HG03571 (cell line): ENCODE results near the gene NPPA.

Source experiments
- ATAC-seq: cut with Tn5 transposase; IDR thresholded peaks from one replicate; pipeline ENCODE4 v1.9.1; 2021; ENCODE audit not compliant: unreplicated experiment

NPPA gene

DNA sequence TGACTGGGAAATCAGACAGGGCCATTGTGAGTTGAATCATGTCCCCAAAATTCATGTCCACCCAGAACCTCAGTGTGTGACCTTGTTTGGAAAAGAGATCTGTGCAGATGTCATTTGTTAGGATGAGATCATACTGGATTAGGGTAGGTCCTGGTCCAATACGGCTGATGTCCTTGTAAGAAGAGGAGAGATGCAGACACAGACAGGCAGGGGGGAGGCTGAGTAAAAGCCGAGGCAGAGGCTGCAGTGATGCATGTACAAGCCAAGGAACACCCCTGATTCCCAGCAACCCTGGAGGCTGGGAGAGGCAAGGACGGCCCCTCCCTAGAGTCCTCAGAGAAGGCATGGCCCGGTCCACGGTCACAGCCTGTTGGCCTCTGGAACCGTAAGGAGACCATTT lies 27.0 kb upstream of the NPPA start:
- no peak for ATAC-seq

DNA sequence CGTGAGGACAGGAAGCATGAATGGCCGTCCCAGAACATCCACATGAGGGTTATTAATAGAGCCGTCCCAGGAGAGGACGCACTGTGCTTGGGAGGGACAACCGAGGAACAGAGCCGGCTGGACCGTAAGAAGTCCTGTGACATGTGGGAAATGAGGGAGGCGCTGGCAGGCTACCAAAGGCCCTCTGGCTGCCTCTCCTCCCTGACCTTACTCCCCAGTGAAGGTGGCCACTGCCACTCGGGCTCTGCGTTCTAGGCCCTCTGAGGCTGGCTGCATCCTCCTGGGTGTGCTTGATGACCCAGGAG lies 26.6 kb upstream of the NPPA start:
- no peak for ATAC-seq

DNA sequence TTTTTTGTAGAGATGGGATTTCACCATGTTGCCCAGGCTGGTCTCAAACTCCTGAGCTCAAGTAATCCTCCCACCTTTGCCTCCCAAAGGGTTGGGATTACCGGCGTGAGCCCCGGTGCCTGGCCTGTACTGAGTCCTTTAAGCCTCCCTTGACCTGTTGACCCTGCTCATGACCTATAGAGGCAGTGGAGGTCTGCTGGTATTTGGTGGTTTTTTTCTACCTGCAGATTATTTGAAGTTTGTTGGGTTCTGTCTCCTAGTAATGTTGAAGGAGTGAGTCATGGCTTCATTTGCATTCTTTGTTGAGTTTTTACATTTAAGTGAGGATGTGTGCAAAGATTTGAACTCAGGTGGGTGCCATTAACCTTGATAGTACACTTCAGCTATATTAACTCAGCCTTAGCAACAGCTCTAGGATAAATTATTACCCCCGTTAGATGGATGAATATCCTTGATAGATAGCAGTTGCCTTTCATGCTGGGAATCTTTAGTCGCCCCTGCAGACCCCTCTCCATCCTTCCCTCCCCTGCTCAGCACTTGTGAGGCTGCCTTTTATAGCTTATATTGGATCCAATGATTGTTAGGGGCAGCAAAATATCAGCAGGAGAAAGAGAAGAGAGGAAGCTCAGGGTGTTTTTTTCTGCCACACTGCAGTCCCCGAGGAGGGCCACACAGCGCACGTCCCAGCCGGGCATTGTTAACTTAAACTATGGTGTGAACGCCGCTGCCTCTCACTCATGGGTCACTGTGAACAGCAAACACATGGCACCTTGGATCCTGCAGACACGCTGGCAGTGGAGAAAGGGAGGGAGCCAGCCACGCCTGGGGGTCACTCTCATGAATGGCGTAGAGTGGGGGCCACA lies 26.0 kb upstream of the NPPA start:
- no peak for ATAC-seq

DNA sequence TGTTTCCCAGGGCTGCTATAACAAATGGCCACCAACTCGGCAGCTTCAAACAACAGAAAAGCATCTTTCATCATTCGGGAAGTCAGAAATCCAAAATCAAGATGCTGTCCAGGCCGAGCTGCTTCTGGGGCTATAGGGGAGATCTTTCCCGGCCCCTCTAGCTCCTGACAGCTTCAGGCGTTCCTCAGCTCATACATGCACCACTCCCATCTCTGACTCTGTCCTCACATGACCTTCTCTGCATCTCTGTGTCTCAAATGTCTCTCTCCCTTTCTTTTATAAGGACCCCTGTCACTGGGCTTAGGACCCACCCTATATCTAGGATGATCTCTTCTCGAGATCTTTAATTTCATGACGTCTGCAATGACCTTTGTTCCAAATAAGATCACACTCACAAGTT lies 25.0 kb upstream of the NPPA start:
- no peak for ATAC-seq

DNA sequence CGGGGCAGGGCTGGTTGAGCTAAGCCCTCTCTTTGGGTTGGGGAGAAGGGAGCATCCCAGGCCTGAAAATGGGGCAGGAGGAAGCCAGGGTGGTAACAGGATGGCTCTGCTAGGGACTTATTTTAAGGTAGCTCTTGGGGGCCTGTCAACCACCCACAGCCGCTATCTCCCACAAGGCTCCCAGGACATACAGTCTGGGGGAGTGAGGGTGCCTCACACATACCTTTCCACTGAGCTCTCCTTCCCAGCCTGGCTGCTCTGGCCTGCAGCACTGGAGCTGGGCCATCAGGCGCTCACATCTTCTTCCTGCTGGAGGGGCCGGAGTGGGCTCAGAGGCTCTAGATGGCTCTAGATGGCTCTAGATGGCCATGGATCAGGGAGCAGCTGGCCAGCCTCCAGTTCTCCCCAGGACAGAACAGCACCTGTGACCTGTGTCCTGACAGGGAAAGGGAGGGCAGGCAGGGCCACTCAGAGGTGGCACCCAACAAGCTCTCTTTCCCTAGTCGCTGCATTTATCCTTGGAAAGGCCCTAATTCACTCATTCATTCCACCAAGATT lies 22.1 kb upstream of the NPPA start:
- no peak for ATAC-seq

DNA sequence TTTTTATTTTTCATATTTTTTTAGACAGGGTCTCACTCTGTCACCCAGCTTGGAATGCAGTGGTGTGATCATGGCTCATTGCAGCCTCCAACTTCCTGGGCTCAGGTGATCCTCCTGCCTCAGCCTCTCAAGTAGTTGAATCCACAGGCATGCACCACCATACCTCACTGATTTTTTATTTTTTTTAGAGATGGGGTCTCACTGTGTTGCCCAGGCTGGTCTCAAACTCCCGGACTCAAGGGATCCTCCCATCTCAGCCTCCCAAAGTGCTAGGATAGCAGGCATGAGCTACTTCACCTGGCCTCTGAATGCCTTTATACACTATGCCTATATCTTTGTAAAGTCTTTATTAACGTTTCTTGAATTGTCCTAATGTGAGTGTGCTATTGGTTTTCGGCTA lies 21.5 kb upstream of the NPPA start:
- no peak for ATAC-seq

DNA sequence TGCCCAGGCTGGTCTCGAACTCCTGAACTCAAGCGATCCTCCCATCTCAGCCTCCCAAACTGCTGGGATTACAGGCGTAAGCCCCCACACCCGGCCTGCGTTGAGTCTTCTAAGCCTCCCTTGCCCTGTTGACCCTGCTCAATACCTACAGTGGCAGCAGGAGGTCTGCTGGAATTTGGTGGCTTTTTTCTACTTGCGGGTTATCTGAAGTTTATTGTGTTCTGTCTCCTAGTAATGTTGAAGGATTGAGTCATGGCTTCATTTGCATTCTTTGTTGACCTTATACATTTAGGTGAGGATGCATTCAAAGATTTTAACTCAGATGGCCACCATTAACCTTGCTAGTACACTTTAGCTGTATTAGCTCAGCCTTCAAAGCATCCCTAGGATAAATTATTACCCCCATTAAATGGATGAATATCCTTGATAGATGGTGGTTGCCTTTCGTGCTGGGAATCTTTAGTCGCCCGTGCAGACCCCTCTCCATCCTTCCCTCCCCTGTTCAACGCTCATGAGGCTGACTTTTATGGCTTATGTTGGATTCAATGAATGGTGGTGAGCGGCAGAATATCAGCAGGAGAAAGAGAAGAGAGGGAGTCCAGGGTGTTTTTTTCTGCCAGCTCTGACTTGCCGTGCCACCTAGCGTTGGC lies 20.9 kb upstream of the NPPA start:
- ATAC-seq: no peak

DNA sequence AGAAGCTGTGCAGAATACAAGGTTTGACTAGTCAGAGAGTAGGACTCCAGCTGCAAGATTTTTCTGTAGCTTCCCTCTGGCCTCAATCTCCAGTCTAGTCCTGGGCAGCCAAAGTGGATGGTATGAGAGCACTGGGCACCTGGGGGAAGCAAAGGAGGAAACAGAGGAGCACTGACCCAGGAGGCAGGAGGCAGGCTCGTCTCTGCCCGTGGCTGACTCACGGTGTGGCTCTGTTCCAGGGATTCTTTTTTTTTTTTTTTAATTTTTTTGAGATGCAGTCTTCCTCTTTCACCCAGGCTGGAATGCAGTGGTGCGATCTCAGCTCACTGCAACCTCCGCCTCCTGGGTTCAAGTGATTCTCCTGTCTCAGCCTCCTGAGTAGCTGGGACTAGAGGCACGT lies 15.3 kb upstream of the NPPA start:
- ATAC-seq: no peak

DNA sequence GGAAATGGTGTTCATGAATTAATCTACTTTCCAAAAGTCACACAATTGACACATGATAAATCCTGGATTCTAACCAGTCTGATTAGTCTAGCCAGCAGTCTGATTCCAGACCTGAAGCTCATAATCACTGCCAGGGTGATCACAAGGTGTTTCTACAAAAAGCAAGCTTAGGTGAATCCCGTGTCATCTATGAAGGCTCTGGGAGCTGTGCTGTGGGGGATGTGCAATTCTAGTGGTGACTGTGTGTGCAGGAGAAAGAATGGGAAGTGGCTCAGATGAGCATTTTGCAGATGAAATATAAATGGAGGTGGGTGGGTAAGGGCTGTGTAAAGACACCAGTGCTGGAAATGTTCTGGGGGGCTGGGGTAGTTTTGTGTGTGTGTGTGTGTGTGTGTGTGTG lies 13.0 kb upstream of the NPPA start:
- no peak for ATAC-seq

DNA sequence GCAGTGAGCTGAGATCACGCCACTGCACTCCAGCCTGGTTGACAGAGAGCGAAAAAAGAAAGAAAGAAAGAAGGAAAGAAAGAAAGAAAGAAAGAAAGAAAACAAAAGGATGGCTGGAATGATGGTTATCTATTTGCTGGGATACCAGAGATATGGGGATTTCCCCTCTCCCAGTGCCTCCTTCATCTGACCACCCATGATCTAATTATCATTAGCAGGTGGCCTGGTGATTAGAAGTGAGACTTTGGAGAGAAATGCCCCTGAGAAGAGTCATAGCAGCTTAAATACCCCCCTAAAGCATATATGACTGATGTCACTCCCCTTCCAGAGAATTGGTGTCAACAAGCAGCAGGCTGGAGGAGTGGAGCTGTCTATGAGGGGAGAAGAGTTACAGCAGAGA lies 12.5 kb upstream of the NPPA start:
- no peak for ATAC-seq

DNA sequence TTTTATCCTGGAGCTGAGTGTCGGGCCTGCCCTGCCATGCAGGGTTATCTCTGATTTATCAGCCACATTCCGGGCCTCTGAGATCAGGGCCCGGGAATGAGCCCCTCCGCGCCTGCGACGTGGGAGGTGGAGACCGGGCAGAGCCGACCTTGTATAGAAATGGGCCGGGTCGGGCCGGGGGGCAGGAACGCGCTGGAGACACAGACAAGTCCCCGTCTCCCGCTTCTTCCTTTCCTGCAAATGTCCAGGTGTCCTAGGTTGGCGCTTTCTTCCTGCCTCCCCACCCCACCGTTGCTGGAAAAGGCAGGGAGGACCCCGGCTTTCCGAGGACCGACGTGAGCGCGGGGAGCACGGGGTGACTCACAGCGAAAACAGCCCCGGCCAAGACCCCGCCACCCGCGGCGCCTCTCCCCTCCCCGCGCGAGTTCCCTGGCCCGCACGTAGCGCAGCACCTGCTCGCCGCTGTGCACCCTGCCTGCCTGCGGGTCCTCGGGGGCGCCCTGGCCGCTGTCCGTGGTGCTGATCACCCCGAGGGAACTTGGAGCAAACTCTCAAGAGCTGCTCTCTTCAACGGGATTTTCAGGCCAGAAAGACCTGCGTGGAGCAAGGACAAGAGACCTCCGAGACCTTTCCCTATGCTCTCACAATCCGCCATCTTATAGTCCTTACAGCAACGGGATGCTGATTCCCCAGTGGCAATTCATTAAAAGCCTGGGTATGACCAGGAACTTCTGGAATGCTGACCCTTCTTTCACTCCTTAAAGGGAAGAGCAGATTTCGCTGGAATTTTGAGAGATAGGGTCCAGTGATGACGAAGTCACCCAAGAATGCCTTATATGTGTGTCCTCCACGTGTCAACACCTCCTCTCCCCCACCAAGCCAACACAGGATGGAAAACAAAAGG lies 11.6 kb upstream of the NPPA start:
- ATAC-seq: no peak

DNA sequence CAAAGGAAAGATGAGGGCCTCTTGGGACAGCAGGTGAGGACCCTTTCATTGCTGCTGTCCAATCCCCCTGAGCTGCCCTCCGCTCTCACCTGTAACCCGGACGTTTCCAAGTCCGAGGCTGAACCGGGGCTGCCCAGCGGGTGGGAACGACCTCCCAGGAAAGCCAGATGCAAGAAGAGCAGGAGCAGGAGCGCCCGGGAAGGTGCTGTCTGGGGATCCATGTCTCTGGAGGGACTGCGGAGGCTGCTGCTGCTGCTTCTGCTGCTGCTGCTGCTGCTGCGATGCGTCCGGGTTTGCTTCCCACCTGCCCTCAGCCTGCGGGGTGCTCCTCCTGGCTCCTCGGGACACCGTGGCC lies 11.0 kb upstream of the NPPA start, which contains the start of gene NPPB:
NPPB (minus strand) TSS at position 333 of the 355 bp plus-strand sequence; CDS start at position 221, 112 bp downstream.
- ATAC-seq: no peak

DNA sequence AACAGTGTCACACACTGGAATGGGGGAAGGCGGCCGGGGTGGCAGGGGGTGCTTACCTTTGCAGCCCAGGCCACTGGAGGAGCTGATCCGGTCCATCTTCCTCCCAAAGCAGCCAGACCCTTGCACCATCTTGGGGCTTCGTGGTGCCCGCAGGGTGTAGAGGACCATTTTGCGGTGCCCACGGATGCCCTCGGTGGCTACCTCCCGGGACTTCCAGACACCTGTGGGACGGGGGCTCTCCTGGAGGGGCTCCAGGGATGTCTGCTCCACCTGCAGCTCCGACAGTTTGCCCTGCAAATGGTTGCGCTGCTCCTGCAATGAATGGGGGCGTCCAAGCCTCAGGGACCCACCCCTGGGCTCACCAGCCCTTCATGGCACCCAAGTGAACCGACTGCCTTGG lies 10.6 kb upstream of the NPPA start:
- no peak for ATAC-seq

DNA sequence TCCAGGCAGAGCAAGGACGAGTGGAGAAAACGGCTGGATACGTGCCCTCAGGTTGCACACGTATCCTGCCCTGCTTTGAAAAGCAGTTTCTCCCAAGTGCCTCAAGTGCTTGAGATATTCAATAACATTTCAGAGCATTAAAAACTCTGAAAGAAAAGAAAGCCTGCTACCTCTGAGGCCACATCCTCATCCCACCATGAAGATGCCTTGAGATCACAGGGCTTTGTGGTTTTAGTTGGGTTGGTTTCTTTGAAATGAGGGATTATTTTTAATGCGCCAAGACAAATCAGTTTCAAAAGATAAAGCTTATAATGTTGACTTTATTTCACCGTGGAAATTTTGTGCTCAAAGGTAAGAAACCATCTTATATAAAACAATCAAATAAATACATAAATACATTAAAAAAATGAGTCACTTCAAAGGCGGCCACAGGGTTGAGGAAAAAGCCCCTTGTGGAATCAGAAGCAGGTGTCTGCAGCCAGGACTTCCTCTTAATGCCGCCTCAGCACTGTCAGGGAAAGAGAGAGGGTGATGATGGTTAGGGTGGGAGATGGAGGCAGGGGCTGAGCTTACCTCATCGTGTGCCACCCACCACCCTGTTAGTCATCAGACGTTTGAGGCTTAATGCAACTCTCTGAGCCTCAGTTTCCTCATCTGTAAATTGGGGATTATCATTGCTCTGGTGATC lies 9.7 kb upstream of the NPPA start:
- ATAC-seq: no peak

DNA sequence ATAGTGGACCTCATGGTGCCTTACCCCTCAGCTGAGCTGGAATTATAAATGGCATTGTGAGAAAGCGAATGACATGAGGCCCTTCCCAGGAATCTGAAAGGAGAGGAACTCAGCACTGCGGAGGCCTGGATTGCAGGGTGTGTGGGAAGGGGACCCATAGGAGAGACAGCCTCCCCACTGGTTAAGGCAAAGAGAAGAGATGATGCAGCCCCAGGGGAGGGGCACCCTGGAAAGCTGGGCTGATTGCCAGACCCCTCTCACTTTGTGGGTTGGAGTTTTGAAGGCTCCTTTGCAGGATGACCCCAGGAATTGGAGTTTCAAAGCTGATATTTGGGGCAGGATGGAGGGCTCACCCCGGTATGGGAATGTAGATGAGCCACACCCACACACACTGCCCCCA lies 9.1 kb upstream of the NPPA start:
- no peak for ATAC-seq

DNA sequence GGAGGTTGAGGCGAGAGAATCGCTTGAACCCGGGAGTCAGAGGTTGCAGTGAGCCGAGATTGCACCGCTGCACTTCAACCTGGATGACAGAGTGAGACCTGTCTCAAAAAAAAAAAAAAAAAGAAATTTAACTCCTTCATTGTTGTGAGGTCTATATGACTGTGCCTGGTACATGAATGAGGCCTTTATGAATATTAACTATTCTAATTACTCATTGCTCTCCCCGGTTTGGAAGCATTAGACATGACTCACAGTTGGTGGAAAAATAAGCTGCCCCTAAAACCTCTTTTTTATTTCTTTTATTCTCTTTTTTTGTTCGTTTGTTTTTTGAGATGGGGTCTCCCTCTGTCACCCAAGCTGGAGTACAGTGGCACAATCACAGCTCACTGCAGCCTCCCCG lies 7.8 kb upstream of the NPPA start:
- no peak for ATAC-seq

DNA sequence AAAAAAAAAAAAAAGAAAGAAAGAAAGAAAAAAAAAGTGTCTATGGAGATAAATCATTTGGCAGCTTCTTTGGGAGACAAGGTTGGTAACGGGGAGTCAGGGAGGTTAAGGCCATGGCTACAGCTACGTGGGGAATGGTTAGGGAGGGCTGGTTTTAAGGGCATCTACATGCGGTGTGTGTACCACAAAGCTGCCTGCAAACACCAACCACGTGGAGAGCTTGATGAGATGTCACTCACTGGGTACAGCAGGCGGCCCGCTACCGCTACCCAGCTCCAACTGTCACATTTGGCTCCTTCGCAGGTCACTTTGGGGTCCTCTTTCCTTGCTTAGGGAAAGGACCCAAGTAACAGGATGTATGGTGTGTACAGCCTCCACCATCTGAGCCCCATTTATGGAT lies 6.9 kb upstream of the NPPA start:
- ATAC-seq: no peak

DNA sequence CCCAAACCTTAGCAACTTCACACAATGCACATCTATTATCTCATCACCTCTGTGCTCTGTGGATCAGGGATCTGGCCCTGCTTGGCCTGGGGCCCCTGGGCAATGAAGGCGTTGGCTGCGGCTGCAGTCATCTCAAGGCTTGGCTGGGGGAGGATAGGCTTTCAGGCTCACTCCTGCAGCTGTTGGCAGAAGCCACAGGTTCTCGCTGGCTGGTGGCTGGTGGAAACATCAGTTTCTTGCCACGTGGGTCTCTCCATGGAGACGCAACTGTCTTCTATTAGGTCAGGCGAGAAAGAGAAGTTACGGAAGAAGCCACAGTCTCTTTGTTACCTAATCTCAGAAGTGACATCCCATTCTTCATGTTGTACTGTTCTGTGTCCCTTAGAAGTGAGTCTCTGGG lies 3.6 kb upstream of the NPPA start:
- no peak for ATAC-seq

DNA sequence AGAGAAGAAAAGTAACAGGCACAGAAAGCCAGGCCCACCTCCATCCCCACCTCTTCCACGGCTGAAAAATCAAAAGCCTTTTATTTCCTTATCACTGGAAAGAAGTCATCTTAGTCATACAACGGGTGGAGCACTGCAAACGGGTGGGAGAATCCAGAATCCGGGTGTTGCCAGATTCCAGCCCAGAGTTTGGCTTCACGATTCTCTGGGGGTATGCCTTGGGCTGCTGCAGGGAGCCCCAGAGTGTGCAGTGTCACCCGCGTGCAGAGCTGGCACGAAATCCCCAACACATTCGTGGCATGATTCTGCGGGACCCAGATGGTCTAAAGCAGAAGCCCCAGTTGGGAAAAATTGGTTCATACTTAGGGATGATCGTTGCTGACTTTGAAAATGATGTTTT lies 2.6 kb upstream of the NPPA start:
- ATAC-seq: no peak

DNA sequence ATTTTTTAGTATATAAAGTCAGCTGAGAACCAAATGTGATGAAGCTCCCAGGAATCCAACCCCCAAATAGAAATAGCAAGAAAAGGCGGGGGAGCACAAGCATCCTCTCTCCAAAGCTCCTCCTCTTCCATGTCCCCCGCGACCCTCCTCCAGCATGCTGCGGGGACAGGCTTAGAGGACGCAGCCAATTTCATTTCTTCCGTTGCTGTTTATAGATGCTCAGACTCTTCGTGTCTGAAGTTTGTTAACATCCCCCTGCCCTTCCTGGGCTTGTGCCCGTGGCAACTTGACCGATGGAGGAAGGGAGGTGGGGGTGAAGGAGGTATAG lies 754 bp upstream of the NPPA start:
- no peak for ATAC-seq

DNA sequence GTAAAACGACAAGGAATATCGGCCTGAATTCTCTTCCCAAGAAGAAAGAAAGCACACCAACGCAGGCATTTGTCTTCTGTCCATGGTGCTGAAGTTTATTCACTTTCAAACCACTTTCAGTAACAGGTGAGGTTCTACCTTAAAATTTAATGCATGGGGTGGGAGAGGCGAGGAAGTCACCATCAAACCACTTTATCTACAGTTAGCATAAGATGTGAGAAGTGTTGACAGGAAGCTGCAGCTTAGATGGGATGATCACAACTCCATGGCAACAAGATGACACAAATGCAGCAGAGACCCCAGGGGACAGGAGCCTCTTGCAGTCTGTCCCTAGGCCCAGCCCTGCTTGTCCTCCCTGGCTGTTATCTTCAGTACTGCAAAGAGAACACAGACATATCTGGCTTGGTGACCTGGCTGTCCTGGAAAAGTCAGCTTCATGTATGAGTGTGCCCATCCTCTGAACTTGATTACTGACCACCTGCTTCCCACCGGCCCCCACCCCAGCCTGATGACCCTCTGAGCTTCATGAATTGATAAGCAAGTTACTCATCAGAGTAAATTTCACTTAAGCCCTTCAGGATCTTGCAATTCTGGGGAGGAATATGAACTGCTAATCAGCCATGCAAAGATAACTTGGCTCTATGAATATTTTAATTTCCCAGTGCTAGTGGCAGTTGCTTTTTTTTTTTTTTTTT lies 1.8 kb downstream of the NPPA start:
- ATAC-seq: no peak
